GM12864 (cell line): ENCODE results near the gene TAS2R8.

Source experiments
- DNase-seq: peaks from one replicate; pipeline ENCODE4 v3.0.0-alpha.2; 2011; ENCODE audit warnings: low read depth
- H3K4me3 ChIP-seq: 2 replicates; pipeline ENCODE4 v1.5.1; 2011; ENCODE audit warnings: mild to moderate bottlenecking, low read depth, low read length, control low read depth
- CTCF ChIP-seq: IDR thresholded peaks from 2 replicates; pipeline ENCODE4 v1.5.1; 2011; ENCODE audit warnings: low read depth, mild to moderate bottlenecking, moderate library complexity, low read length, control low read depth, inconsistent platforms; ENCODE audit errors: missing control alignments

The TAS2R8 gene

GRCh38 chr12:10842862-10843261 is 35.8 kb upstream of the TAS2R8 start:
- no peak for DNase-seq
- no peak for TF ChIP-seq CTCF
- no peak overlapping the region for H3K4me3 ChIP-seq

GRCh38 chr12:10838461-10838860 is 31.4 kb upstream of the TAS2R8 start:
- DNase-seq = no peak
- TF ChIP-seq CTCF = no peak
- no peak overlapping the region for H3K4me3 ChIP-seq

GRCh38 chr12:10829994-10830393 is 22.9 kb upstream of the TAS2R8 start:
- DNase-seq = no peak
- no peak for TF ChIP-seq CTCF

GRCh38 chr12:10826258-10826657 is 19.2 kb upstream of the TAS2R8 start, which contains the start of gene TAS2R10:
TSS of gene TAS2R10 (minus strand) at chr12:10826358. CDS start at chr12:10826269, 89 bp downstream.
- DNase-seq = no peak
- TF ChIP-seq CTCF = no peak
- H3K4me3 ChIP-seq = no peak within 1 kb of the TSS

More at GRCh38 chr12:10829994-10830393, 22.9 kb upstream of the TAS2R8 start:
- no peak overlapping the region for H3K4me3 ChIP-seq

- no peak for DNase-seq
- no peak overlapping the region for H3K4me3 ChIP-seq
- TF ChIP-seq CTCF = no peak
These were observed 17.9 kb upstream of the TAS2R8 start for GRCh38 chr12:10824957-10825356.

GRCh38 chr12:10811883-10812536 is 4.9 kb upstream of the TAS2R8 start:
- H3K4me3 ChIP-seq = no peak overlapping the region
- no peak for TF ChIP-seq CTCF
- no peak for DNase-seq

GRCh38 chr12:10810068-10810467 is 3.0 kb upstream of the TAS2R8 start, which contains the start of gene TAS2R9:
TSS of gene TAS2R9 (minus strand) at chr12:10810168. CDS start at chr12:10810075, 93 bp downstream.
- DNase-seq = no peak
- no peak for TF ChIP-seq CTCF
- H3K4me3 ChIP-seq = no peak within 1 kb of the TSS
